Choroid plexus epithelial cell (primary cell): ENCODE measurements around the gene SMKR1.

Experiments
- DNase-seq: peaks from one replicate; pipeline ENCODE4 v3.0.0-alpha.2; 2010; ENCODE audit warnings: low read depth
- H3K4me3 ChIP-seq: 2 replicates; pipeline ENCODE4 v1.5.1; 2011; ENCODE audit warnings: low read depth, mild to moderate bottlenecking, control low read depth, low read length, moderate library complexity
- CTCF ChIP-seq: conservative IDR thresholded peaks from 2 replicates; pipeline ENCODE4 v1.5.1; 2011; ENCODE audit warnings: low read depth, mild to moderate bottlenecking, control low read depth, inconsistent platforms, low read length, moderate library complexity

Gene SMKR1

DNA sequence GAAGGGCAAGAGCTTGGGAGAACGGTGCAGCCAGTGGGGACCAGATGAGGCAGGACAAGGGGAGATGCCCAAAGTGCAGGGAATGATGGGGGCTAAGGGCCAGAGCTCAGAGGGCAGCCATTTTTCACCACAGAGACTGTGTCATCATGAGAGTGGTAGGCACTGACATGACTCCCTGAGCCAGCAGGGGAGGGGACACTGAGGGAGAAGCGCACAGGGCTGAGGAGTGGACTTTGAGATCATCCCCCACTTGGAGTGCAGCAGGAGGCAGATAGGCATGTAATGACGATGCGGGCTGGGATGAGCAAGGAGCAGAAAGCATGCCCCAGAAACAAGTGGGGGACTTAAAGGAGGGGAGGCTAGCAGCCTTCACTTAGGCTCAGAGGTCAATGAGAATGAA is 5.2 kb upstream of the SMKR1 start:
- TF ChIP-seq CTCF = no peak
- DNase-seq = no peak
- H3K4me3 ChIP-seq = no peak overlapping the region

- DNase-seq = no peak
- H3K4me3 ChIP-seq = no peak overlapping the region
- no peak for TF ChIP-seq CTCF
These were observed 4.3 kb upstream of the SMKR1 start for GRCh38 chr7:129498021-129498420.

DNA sequence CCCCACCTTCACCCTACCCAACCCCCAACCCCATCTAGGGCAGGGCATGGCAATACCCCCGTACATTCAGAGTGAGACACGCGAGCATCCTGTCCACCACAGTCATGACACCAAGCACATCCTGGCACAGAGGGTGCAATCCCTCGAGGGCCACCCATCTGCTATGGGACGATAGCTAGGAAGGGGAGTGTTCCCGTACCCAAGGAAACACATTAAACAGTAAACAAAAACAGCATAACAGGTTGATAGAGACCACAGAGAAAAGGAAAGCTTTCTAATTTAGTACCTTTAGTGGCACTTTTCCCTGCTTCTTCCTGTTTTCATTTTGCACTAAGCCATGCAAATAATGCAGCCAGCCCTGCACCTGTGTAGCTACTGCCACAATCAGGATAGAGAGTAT is 2.3 kb upstream of the SMKR1 start:
- no peak overlapping the region for H3K4me3 ChIP-seq
- DNase-seq = no peak
- TF ChIP-seq CTCF = no peak

- no peak for DNase-seq
- H3K4me3 ChIP-seq = peak overlapping the region; percentile 56
- TF ChIP-seq CTCF = no peak
These were observed 666 bp downstream of the SMKR1 start for GRCh38 chr7:129502708-129503685.

DNA sequence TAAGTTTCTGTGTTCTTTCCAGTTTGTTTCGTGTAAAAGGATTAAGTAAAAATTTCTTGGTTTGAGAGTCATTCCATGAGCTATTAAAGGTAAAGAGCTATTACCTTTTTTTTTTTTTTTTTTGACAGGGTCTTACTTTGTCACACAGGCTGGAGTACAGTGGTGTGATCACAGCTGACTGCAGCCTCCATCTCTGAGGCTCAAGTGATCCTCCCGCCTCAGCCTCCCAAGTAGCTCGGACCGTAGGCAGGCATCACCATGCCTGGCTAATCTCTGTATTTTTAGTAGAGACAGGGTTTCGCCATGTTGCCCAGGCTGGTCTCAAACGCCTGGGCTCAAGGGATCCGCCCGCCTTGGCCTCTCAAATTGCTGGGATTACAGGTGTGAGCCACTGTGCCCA is 1.4 kb downstream of the SMKR1 start:
- no peak for TF ChIP-seq CTCF
- DNase-seq = no peak
- no peak overlapping the region for H3K4me3 ChIP-seq

GRCh38 chr7:129512192-129512591 is 9.9 kb downstream of the SMKR1 start:
- no peak overlapping the region for H3K4me3 ChIP-seq
- TF ChIP-seq CTCF = no peak
- DNase-seq = no peak

GRCh38 chr7:129513546-129513945 is 11.2 kb downstream of the SMKR1 start:
- DNase-seq = no peak
- H3K4me3 ChIP-seq = no peak overlapping the region
- TF ChIP-seq CTCF = no peak
